ENCODE data around the gene POP4. TPM values are rescaled to one million over a fixed set of nuclear protein-coding genes. Genes with fewer than 3 reads are reported as not detected.

The POP4 gene
- total and polyA plus RNA-seq, 11 donors = 41.2 to 157 (median 52.2) TPM

DNA sequence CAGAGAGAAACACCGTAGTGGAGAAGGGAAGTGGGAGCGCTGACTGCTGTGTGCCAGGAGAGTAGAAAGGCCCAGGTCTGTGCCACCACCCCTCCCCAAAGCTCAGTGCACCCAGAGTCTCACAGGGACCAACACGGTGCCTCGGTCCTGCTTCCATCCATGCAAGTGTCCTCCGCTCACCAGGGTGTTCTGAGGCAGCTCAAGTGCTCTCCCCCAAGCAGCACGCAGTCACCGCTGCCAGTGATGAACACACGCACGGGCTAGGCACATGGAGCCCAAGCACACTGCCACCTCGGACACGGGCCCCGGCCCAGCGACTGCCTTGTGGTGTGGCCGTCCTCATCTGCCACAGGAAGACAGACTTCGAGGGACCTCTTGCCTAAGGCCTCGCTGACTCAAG, 10.5 kb downstream of the POP4 start:
- ATAC-seq (no peak), DNase-seq (no peak)
- no peak for TF ChIP-seq POLR2A (IDR thresholded peaks at IDR 0.05)
- TF ChIP-seq, protein P1, sequence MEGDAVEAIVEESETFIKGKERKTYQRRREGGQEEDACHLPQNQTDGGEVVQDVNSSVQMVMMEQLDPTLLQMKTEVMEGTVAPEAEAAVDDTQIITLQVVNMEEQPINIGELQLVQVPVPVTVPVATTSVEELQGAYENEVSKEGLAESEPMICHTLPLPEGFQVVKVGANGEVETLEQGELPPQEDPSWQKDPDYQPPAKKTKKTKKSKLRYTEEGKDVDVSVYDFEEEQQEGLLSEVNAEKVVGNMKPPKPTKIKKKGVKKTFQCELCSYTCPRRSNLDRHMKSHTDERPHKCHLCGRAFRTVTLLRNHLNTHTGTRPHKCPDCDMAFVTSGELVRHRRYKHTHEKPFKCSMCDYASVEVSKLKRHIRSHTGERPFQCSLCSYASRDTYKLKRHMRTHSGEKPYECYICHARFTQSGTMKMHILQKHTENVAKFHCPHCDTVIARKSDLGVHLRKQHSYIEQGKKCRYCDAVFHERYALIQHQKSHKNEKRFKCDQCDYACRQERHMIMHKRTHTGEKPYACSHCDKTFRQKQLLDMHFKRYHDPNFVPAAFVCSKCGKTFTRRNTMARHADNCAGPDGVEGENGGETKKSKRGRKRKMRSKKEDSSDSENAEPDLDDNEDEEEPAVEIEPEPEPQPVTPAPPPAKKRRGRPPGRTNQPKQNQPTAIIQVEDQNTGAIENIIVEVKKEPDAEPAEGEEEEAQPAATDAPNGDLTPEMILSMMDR (IDR thresholded peaks at IDR 0.05) = no peak
- H3K4me1 ChIP-seq = no peaks in the 10 kb centered on the region
- no peaks in the 10 kb centered on the region for H3K27me3 ChIP-seq
- H3K9me3 ChIP-seq = no peaks in the 10 kb centered on the region
- intact Hi-C loops (cut with DNase I) = loop anchor here in 1 of 10 donors (10.0 kb wide), 1 partner anchor 258 kb away; no protein-coding TSS in a partner anchor
- H3K36me3 ChIP-seq = peaks cover 0 to 54% (median 49%) of the 10 kb centered on the region in 9 donors
- WGBS, 4 donors = 87 to 93% (median 88%) methylated on average over 10 to 16 of the region's 16 CpGs
- H3K27ac ChIP-seq = no peak overlapping the region
- no peak overlapping the region for H3K4me3 ChIP-seq

DNA sequence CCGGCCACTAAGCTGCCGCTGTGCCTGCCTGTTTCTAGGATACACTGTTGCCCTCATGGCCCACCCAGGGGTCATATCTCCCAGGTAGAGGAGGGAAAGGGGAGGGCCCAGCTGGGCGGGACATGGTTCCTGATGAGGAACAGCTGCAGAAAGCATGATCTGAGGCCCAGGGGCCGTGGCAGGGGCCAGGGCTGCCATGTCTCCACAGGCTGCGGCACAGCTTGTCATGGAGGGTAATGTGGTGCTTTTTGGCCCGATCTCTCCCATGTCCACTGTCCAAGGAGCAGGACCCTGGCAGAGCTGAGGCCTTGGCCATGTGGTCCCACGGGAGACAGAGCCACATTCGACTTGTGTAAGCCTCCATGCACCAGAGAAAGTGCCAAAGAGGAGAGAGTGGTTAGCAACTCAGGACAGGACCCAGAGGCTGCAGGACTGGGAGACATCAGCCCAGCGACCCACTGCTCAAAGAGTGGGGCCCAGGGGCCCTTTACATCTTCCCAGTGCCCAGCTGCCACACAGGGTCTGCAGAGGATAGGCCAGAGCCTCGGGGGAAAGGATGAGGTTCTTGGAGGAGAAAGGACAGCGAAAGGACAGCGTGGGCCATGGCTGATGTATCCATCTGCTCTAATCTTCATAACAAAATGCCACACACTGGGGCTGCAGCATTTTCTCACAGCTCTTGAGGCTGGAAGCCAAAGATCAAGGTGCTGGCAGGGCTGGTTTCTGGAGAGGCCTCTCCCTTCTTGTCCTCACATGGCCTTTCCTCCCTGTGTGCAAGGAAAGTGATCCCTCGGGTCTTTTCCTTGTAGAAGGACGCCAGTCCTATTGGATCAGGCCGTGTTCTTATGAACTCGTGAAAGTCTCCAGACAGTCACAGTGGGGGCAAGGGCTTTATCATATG, 11.5 kb downstream of the POP4 start:
- H3K9me3 ChIP-seq = no peaks in the 10 kb centered on the region
- intact Hi-C loops (cut with DNase I) = loop anchor here in 1 of 10 donors (10.0 kb wide), 1 partner anchor 257 kb away; no protein-coding TSS in a partner anchor
- peak in 1 of 5 donors; percentile 12 for DNase-seq

DNA sequence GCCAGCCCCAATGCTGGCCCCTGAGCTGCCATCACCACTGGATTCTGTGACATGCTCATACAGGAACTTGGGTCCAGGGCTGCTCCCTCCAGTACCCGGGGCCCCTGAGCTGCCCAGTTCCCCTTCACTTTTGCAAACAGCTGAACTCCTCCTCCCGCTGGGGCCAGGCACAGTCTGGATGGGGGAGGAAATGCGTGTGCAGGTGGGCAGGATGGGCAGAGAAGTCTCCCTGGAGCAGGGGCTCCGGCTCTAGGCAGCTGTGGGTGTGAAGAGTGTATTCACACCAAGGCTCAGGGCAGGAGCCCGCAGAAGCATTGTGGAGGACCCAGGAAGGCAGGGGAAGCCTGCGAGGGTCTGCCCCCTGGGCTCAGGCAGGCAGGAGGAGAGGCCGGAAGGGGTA, 12.4 kb downstream of the POP4 start:
- 79 to 87% (median 80%) methylated on average over 7 of the region's 7 CpGs for WGBS, 4 donors
- Histone ChIP-seq H3K4me3 (no peak overlapping the region), H3K27ac (no peak overlapping the region), H3K27me3 (peaks cover 0 to 10% (median 0%) of the 10 kb centered on the region in 9 donors), H3K9me3 (no peaks in the 10 kb centered on the region), H3K36me3 (peaks cover 0 to 35% (median 30%) of the 10 kb centered on the region in 9 donors), H3K4me1 (peaks cover 0 to 7% (median 0%) of the 10 kb centered on the region in 12 donors)
- TF ChIP-seq POLR2A (IDR thresholded peaks at IDR 0.05) = no peak
- TF ChIP-seq, protein P1 (IDR thresholded peaks at IDR 0.05) = no peak
- intact Hi-C loops (cut with DNase I) = loop anchor here in 1 of 10 donors (10.0 kb wide), 1 partner anchor 256 kb away; no protein-coding TSS in a partner anchor
- no peak for ATAC-seq
- peak in 1 of 5 donors; percentile 6 for DNase-seq

More for the DNA sequence above, 11.5 kb downstream of the POP4 start:
- Histone ChIP-seq H3K27me3 (peaks cover 0 to 8% (median 0%) of the 10 kb centered on the region in 9 donors), H3K4me3 (no peak overlapping the region), H3K27ac (no peak overlapping the region), H3K4me1 (peaks cover 0 to 3% (median 0%) of the 10 kb centered on the region in 12 donors), H3K36me3 (peaks cover 0 to 44% (median 39%) of the 10 kb centered on the region in 9 donors)
- no peak for TF ChIP-seq POLR2A (IDR thresholded peaks at IDR 0.05)
- TF ChIP-seq, protein P1 (IDR thresholded peaks at IDR 0.05) = no peak
- WGBS, 4 donors = 83 to 88% (median 85%) methylated on average over 11 to 16 of the region's 16 CpGs
- ATAC-seq = no peak

DNA sequence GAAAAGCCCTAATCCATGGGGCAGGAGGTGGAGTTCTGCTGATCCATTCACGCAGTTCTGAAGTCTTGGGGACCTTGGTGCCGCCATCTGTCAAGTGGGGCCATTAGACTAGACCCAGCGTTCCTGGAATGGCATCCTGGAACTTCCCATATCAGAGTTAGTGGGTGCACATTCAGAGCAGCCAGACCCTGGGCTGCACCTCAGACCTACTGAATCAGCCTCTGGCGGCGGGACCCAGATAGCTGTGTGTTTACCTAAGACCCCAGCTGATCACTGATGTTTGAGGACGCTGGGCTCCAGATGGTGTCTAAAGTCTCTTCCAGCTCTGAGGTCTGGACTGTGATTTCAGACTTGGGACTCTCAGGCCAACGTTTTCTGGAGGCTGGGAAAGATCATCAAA, 12.8 kb downstream of the POP4 start:
- H3K4me1 ChIP-seq = peaks cover 0 to 7% (median 0%) of the 10 kb centered on the region in 12 donors
- H3K4me3 ChIP-seq = no peak overlapping the region
- no peak for DNase-seq
- no peak overlapping the region for H3K27ac ChIP-seq
- WGBS, 4 donors = 64 to 75% (median 68%) methylated on average over 7 of the region's 7 CpGs
- H3K36me3 ChIP-seq = peaks cover 0 to 31% (median 26%) of the 10 kb centered on the region in 9 donors
- ATAC-seq = no peak
- intact Hi-C loops (cut with DNase I) = loop anchor here in 1 of 10 donors (10.0 kb wide), 1 partner anchor 256 kb away; no protein-coding TSS in a partner anchor
- TF ChIP-seq POLR2A (IDR thresholded peaks at IDR 0.05) = no peak
- TF ChIP-seq, protein P1 (IDR thresholded peaks at IDR 0.05) = no peak
- peaks cover 0 to 10% (median 0%) of the 10 kb centered on the region in 9 donors for H3K27me3 ChIP-seq
- H3K9me3 ChIP-seq = no peaks in the 10 kb centered on the region
